Kidney epithelial cell (primary cell): Measurements from ENCODE around the gene PRKG1. TPM values are rescaled to one million over a fixed set of nuclear protein-coding genes. Genes with fewer than 3 reads are reported as not detected.

ENCODE experiments used
- DNase-seq: peaks from one replicate; pipeline ENCODE4 v3.0.0-alpha.2; 2010; ENCODE audit warnings: low read depth
- H3K27me3 ChIP-seq: 2 replicates; pipeline ENCODE4 v1.6.0; 2011; ENCODE audit warnings: low read length; ENCODE audit not compliant: control insufficient read depth, insufficient read depth
- H3K36me3 ChIP-seq: 2 replicates; pipeline ENCODE4 v1.5.1; 2011; ENCODE audit warnings: low read length; ENCODE audit not compliant: control insufficient read depth, insufficient read depth
- H3K4me3 ChIP-seq: 2 replicates; pipeline ENCODE4 v1.5.1; 2011; ENCODE audit warnings: low read depth, mild to moderate bottlenecking, control low read depth, low read length
- CTCF ChIP-seq: IDR thresholded peaks from 2 replicates; pipeline ENCODE4 v1.5.1; 2011; ENCODE audit warnings: mild to moderate bottlenecking, moderate library complexity, low read length, control low read depth, inconsistent platforms; ENCODE audit not compliant: insufficient read depth, poor library complexity, severe bottlenecking
- total RNA-seq: library from RNA; depleted of rRNA; stranded (reverse); fragments of >200 nt; gene quantifications from 2 replicates; pipeline ENCODE4 v1.2.3, GENCODE V29; 2015

Gene PRKG1
- total RNA-seq, 1 donor from 2014 or later, result 1.3 TPM

- Histone ChIP-seq H3K27me3 (no peaks in the 10 kb centered on the region), H3K36me3 (no peaks in the 10 kb centered on the region), H3K4me3 (no peak overlapping the region)
- no peak for TF ChIP-seq CTCF
- DNase-seq, result no peak
Observed at GRCh38 chr10:51369903-51370302, 295.6 kb downstream of the PRKG1 start.

- H3K4me3 ChIP-seq, result no peak overlapping the region
- H3K36me3 ChIP-seq, result no peaks in the 10 kb centered on the region
- no peaks in the 10 kb centered on the region for H3K27me3 ChIP-seq
- no peak for DNase-seq
- no peak for TF ChIP-seq CTCF
Observed at GRCh38 chr10:51371743-51372142, 297.5 kb downstream of the PRKG1 start.

GRCh38 chr10:51375790-51376189, 301.5 kb downstream of the PRKG1 start:
- TF ChIP-seq CTCF, result no peak
- Histone ChIP-seq H3K36me3 (no peaks in the 10 kb centered on the region), H3K27me3 (no peaks in the 10 kb centered on the region), H3K4me3 (no peak overlapping the region)
- no peak for DNase-seq

- no peak overlapping the region for H3K4me3 ChIP-seq
- H3K36me3 ChIP-seq, result no peaks in the 10 kb centered on the region
- no peak for TF ChIP-seq CTCF
- H3K27me3 ChIP-seq, result no peaks in the 10 kb centered on the region
- no peak for DNase-seq
Observed at GRCh38 chr10:51377070-51377931, 303.0 kb downstream of the PRKG1 start.

- Histone ChIP-seq H3K36me3 (no peaks in the 10 kb centered on the region), H3K27me3 (no peaks in the 10 kb centered on the region), H3K4me3 (no peak overlapping the region)
- TF ChIP-seq CTCF, result no peak
- no peak for DNase-seq
Observed at GRCh38 chr10:51377932-51378599, 303.8 kb downstream of the PRKG1 start.
